ENCODE data around the gene FAXDC2. TPM values are rescaled to one million over a fixed set of nuclear protein-coding genes. Genes with fewer than 3 reads are reported as not detected.

The FAXDC2 gene
- total RNA-seq, 1 experiment from 2014 or later = 0.39 TPM

DNA sequence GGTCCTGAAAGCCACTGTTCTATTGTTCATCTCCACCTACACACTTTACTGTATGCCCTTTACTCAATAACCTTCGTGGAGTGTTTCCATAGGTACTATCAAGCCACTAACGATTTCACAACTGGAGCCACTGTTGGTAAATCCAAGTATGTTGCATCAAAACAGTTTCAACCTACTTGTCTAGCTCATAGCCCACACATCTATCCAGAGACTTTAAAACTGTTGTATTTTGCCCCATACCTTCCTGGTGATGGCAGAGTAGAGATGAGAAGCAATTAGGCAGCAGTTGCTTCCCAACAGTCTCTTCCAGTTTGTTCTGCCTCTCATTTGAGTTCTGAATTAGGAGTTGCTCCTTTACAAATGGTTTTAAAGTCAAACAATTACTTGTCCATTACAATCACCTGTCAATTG is 607 bp downstream of the FAXDC2 start:
- ChIA-PET CTCF (no interaction called here), POLR2A (no interaction called here)
- no peak for DNase-seq (ENCODE audit: low read depth, low spot score)
- in situ Hi-C loops (cut with HindIII; ENCODE audit: low pct_unique_long_range_greater_than_20kb, low sequenced_read_pairs) = no loop called here
- intact Hi-C loops (cut with micrococcal nuclease; ENCODE audit: unreplicated experiment) = no loop called here
- BruUV-seq (replicated peaks) = no TSS peak
- 0 out of 2 replicates have a peak, but pooled peaks have one; percentile 17 for ATAC-seq
- peak overlapping the region in 1 of 2 experiments; percentile 16; a peak in 1 of 4 replicates for H3K4me3 ChIP-seq (ENCODE audit: low read depth in 2 of 2, low read length in 2 of 2)
- no peaks in the 10 kb centered on the region for H3K9me3 ChIP-seq (ENCODE audit: control insufficient read depth, insufficient read depth, low read depth, low read length)
- no peak for TF ChIP-seq SIN3A (IDR thresholded peaks at IDR 0.05; ENCODE audit: borderline replicate concordance, insufficient read depth, low read depth, low read length)
- no peak for TF ChIP-seq TCF7L2 (IDR thresholded peaks at IDR 0.05; ENCODE audit: low read depth, low read length)
- TF ChIP-seq POLR2AphosphoS5 (IDR thresholded peaks at IDR 0.05; ENCODE audit: low read depth, low read length) = no peak
- TF ChIP-seq, protein P1, sequence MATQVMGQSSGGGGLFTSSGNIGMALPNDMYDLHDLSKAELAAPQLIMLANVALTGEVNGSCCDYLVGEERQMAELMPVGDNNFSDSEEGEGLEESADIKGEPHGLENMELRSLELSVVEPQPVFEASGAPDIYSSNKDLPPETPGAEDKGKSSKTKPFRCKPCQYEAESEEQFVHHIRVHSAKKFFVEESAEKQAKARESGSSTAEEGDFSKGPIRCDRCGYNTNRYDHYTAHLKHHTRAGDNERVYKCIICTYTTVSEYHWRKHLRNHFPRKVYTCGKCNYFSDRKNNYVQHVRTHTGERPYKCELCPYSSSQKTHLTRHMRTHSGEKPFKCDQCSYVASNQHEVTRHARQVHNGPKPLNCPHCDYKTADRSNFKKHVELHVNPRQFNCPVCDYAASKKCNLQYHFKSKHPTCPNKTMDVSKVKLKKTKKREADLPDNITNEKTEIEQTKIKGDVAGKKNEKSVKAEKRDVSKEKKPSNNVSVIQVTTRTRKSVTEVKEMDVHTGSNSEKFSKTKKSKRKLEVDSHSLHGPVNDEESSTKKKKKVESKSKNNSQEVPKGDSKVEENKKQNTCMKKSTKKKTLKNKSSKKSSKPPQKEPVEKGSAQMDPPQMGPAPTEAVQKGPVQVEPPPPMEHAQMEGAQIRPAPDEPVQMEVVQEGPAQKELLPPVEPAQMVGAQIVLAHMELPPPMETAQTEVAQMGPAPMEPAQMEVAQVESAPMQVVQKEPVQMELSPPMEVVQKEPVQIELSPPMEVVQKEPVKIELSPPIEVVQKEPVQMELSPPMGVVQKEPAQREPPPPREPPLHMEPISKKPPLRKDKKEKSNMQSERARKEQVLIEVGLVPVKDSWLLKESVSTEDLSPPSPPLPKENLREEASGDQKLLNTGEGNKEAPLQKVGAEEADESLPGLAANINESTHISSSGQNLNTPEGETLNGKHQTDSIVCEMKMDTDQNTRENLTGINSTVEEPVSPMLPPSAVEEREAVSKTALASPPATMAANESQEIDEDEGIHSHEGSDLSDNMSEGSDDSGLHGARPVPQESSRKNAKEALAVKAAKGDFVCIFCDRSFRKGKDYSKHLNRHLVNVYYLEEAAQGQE (IDR thresholded peaks at IDR 0.05; ENCODE audit: insufficient read depth in 1 of 2, low read depth in 2 of 2, low read length in 1 of 2) = no peak
- TF ChIP-seq, protein P2, sequence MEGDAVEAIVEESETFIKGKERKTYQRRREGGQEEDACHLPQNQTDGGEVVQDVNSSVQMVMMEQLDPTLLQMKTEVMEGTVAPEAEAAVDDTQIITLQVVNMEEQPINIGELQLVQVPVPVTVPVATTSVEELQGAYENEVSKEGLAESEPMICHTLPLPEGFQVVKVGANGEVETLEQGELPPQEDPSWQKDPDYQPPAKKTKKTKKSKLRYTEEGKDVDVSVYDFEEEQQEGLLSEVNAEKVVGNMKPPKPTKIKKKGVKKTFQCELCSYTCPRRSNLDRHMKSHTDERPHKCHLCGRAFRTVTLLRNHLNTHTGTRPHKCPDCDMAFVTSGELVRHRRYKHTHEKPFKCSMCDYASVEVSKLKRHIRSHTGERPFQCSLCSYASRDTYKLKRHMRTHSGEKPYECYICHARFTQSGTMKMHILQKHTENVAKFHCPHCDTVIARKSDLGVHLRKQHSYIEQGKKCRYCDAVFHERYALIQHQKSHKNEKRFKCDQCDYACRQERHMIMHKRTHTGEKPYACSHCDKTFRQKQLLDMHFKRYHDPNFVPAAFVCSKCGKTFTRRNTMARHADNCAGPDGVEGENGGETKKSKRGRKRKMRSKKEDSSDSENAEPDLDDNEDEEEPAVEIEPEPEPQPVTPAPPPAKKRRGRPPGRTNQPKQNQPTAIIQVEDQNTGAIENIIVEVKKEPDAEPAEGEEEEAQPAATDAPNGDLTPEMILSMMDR (IDR thresholded peaks at IDR 0.05) = no peak
- H3K4me1 ChIP-seq (ENCODE audit: control insufficient read depth, insufficient read depth, low read length) = no peaks in the 10 kb centered on the region
- H3K27ac ChIP-seq (ENCODE audit: low read length) = no peak overlapping the region
- no peaks in the 10 kb centered on the region for H3K27me3 ChIP-seq (ENCODE audit: control insufficient read depth, insufficient read depth, low read length)
- no peaks in the 10 kb centered on the region for H3K36me3 ChIP-seq (ENCODE audit: control insufficient read depth, insufficient read depth, low read length)

DNA sequence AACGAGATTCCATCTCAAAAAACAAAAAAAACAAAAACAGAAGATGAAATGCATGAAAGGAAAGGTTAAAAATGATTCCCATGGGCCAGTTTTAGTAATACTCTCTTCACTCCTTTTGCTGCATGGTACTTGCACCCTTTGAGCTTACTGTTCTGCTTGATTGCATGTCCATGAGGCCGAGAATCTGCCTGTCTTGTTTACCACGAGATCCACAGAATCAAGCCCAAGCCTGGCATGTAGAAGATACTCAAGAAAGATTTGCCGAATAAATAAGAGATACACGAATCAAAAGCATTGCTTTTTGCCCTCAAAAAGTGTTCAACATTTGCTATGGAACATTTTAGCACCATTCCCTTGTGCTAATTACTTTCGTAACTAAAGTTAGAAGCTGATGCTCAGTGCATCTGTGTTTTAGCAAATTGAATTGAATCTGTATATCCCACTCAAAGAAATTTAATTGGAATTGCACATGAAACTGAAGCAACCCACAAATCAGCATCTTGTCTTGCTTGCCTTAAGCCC is 1.1 kb downstream of the FAXDC2 start:
- no peak overlapping the region for H3K27ac ChIP-seq (ENCODE audit: low read length)
- H3K4me3 ChIP-seq (ENCODE audit: low read depth in 2 of 2, low read length in 2 of 2) = no peak overlapping the region
- ChIA-PET POLR2A (no interaction called here), CTCF (no interaction called here)
- no peak for DNase-seq (ENCODE audit: low read depth, low spot score)
- no peak for TF ChIP-seq POLR2AphosphoS5 (IDR thresholded peaks at IDR 0.05; ENCODE audit: low read depth, low read length)
- TF ChIP-seq, protein P1 (IDR thresholded peaks at IDR 0.05; ENCODE audit: insufficient read depth in 1 of 2, low read depth in 2 of 2, low read length in 1 of 2) = no peak
- no peak for TF ChIP-seq TCF7L2 (IDR thresholded peaks at IDR 0.05; ENCODE audit: low read depth, low read length)
- TF ChIP-seq, protein P2 (IDR thresholded peaks at IDR 0.05) = no peak
- ATAC-seq = no peak
- H3K27me3 ChIP-seq (ENCODE audit: control insufficient read depth, insufficient read depth, low read length) = no peaks in the 10 kb centered on the region
- H3K4me1 ChIP-seq (ENCODE audit: control insufficient read depth, insufficient read depth, low read length) = no peaks in the 10 kb centered on the region
- intact Hi-C loops (cut with micrococcal nuclease; ENCODE audit: unreplicated experiment) = no loop called here
- H3K36me3 ChIP-seq (ENCODE audit: control insufficient read depth, insufficient read depth, low read length) = no peaks in the 10 kb centered on the region
- in situ Hi-C loops (cut with HindIII; ENCODE audit: low pct_unique_long_range_greater_than_20kb, low sequenced_read_pairs) = no loop called here
- no TSS peak for BruUV-seq (replicated peaks)
- no peaks in the 10 kb centered on the region for H3K9me3 ChIP-seq (ENCODE audit: control insufficient read depth, insufficient read depth, low read depth, low read length)
